ENCODE results near the gene BCR. TPM values are rescaled to one million over a fixed set of nuclear protein-coding genes. Genes with fewer than 3 reads are reported as not detected.

Gene BCR
- total RNA-seq, 1 donor from 2014 or later, result 102 TPM

- Mint-ChIP-seq H3K36me3 (ENCODE audit: insufficient read depth) (peaks cover 14% of the 10 kb centered on the region), H3K4me3 (ENCODE audit: low read depth) (no peak overlapping the region), H3K4me1 (ENCODE audit: low read depth) (peaks cover 28% of the 10 kb centered on the region), H3K9me3 (ENCODE audit: low read depth) (no peaks in the 10 kb centered on the region), H3K27me3 (no peaks in the 10 kb centered on the region), H3K27ac (peak overlapping the region; percentile 67)
- no peak for TF ChIP-seq CTCF (IDR thresholded peaks at IDR 0.05; ENCODE audit: unreplicated experiment)
- DNase-seq (ENCODE audit: low spot score, unreplicated experiment), result no peak
Measured at GRCh38 chr22:23190526-23190925, 10.2 kb downstream of the BCR start.

GRCh38 chr22:23192133-23192532 lies 11.8 kb downstream of the BCR start:
- no peak for TF ChIP-seq CTCF (IDR thresholded peaks at IDR 0.05; ENCODE audit: unreplicated experiment)
- H3K4me1 Mint-ChIP-seq (ENCODE audit: low read depth), result peaks cover 26% of the 10 kb centered on the region
- no peaks in the 10 kb centered on the region for H3K9me3 Mint-ChIP-seq (ENCODE audit: low read depth)
- DNase-seq (ENCODE audit: low spot score, unreplicated experiment), result no peak
- H3K27me3 Mint-ChIP-seq, result no peaks in the 10 kb centered on the region
- H3K4me3 Mint-ChIP-seq (ENCODE audit: low read depth), result no peak overlapping the region
- H3K27ac Mint-ChIP-seq, result no peak overlapping the region
- peaks cover 11% of the 10 kb centered on the region for H3K36me3 Mint-ChIP-seq (ENCODE audit: insufficient read depth)

GRCh38 chr22:23192558-23192957 lies 12.2 kb downstream of the BCR start:
- peak overlapping the region; percentile 89 for H3K27ac Mint-ChIP-seq
- H3K4me1 Mint-ChIP-seq (ENCODE audit: low read depth), result peaks cover 23% of the 10 kb centered on the region

GRCh38 chr22:23193196-23193827 lies 13.0 kb downstream of the BCR start:
- no peak overlapping the region for H3K4me3 Mint-ChIP-seq (ENCODE audit: low read depth)
- DNase-seq (ENCODE audit: low spot score, unreplicated experiment), result no peak
- no peaks in the 10 kb centered on the region for H3K9me3 Mint-ChIP-seq (ENCODE audit: low read depth)
- H3K27ac Mint-ChIP-seq, result no peak overlapping the region
- TF ChIP-seq CTCF (IDR thresholded peaks at IDR 0.05; ENCODE audit: unreplicated experiment), result no peak
- no peaks in the 10 kb centered on the region for H3K27me3 Mint-ChIP-seq
- H3K36me3 Mint-ChIP-seq (ENCODE audit: insufficient read depth), result peaks cover 9% of the 10 kb centered on the region
- peaks cover 19% of the 10 kb centered on the region for H3K4me1 Mint-ChIP-seq (ENCODE audit: low read depth)

More at GRCh38 chr22:23192558-23192957, 12.2 kb downstream of the BCR start:
- peaks cover 11% of the 10 kb centered on the region for H3K36me3 Mint-ChIP-seq (ENCODE audit: insufficient read depth)
- H3K9me3 Mint-ChIP-seq (ENCODE audit: low read depth), result no peaks in the 10 kb centered on the region
- H3K27me3 Mint-ChIP-seq, result no peaks in the 10 kb centered on the region
- TF ChIP-seq CTCF (IDR thresholded peaks at IDR 0.05; ENCODE audit: unreplicated experiment), result no peak
- no peak overlapping the region for H3K4me3 Mint-ChIP-seq (ENCODE audit: low read depth)
- no peak for DNase-seq (ENCODE audit: low spot score, unreplicated experiment)

- Mint-ChIP-seq H3K4me3 (ENCODE audit: low read depth) (no peak overlapping the region), H3K27me3 (no peaks in the 10 kb centered on the region), H3K27ac (no peak overlapping the region), H3K9me3 (ENCODE audit: low read depth) (no peaks in the 10 kb centered on the region), H3K4me1 (ENCODE audit: low read depth) (peaks cover 21% of the 10 kb centered on the region), H3K36me3 (ENCODE audit: insufficient read depth) (peaks cover 10% of the 10 kb centered on the region)
- DNase-seq (ENCODE audit: low spot score, unreplicated experiment), result no peak
- TF ChIP-seq CTCF (IDR thresholded peaks at IDR 0.05; ENCODE audit: unreplicated experiment), result no peak
Measured at GRCh38 chr22:23193882-23194281, 13.6 kb downstream of the BCR start.
